NCI-H82 (cell line): Measurements from ENCODE around the gene HMGCR.

Source experiments
- DNase-seq: peaks from one replicate; lab custom pipeline; 2025; lab: John Stamatoyannopoulos, UW

HMGCR gene

DNA sequence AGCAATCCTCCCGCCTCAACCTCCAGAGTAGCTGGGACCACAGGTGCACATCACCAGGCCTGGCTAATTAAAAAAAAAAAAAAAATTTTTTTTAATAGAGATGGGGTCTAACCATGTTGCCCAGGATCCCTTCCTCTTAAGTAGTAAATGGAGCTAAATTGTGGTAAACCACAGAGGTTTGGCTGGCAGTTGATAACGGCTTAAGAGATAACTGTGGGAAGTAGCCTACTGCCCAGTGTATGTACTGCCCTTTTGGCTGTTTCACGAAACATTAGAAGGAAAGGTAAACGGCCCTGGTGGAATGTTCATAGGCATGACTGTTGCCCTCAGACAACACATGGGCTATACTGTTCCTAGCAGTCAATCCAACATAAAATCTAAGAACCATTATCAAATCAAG, 44.4 kb downstream of the HMGCR start:
- no peak for DNase-seq

DNA sequence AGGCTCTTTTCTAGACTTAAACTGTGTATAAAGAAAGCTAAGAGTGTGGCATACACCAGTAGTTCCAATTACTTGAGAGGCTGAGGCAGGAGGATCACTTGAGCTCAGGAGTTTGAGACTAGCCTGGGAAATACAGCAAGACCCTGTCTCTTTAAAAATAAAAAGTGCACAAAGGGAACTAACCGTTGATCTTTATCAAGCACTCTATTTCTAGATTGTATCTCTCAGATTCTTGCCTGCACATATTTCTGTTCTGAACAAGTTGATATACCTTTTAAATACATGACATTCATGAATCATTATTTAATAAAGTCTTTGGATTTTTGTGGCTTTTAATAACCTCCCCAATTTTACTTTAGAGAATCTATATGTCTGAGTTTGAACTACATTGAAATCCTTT, 47.2 kb downstream of the HMGCR start:
- no peak for DNase-seq

DNA sequence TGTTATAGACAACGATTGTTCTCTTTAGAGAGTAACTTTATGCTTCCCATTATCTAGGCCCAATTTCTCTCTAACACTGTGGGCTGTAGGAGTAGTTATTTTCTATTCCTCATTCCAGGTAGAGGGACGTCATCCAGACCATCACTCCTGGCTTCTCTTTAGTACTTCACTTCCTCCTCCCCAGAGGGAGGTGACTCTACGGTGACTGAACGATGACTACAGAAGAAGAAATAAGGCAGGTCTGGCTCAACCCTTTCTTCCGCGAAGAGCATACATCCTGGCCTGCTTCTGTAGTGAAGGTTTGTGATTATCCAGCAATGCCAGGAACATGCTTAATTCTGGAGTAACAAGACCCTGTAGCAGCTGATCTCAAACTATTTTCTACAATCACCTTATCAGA, 50.8 kb downstream of the HMGCR start:
- DNase-seq = no peak

DNA sequence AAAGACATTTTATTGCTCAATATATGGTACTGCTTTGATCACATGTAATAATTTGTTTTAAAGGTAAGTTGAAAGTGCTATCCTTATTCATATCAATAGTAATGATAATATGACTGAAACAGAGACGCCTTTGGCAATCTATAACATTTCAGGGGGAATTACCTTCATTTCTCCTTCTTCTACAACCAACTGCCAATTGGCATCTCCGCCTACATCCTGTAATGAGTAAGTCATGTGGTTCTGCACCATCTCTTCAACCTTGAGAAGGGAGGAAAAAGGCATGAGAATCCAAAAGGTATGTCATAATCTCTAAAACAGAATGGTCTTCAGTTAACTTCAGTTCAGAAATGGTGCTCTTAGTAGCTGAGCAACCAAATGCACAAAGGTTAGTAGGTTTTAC, 52.4 kb downstream of the HMGCR start:
- no peak for DNase-seq

DNA sequence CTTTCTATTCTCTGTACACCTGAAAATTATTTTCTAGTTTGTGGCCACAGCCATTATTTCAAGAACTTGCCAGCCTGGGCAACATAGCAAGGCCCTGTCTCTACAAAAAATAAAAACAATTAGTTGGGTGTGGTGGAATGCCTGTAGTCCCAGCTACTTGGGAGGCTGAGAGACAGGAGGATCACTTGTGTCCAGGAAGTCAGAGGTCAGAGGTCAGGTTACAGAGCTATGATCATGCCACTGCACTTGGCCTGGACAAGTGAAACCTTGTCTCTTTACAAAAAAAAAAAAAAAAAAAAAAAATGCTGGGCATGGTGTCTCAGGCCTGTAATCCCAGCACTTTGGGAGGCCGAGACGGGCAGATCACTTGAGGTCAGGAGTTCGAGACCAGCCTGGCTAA, 58.3 kb downstream of the HMGCR start:
- no peak for DNase-seq

DNA sequence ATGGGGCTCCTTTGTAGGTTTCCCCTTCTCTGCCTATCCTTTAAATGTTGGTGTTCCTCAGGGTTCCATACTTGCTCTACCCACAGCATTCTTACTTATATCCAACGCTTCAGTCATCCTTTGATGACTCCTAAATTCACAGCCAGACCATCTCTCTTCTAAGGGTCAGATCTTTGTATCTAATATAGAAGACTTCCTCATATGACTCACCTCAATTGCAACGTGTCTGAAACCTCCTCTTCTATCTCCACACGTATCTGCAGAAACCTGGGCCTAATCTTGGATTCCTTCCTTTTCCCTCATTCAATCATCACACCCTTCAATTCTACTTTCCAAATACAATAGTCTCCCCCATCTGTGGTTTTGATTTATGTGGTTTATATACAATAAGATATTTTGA, 68.3 kb downstream of the HMGCR start:
- no peak for DNase-seq
